PC-3 (cell line): ENCODE measurements around the gene GNAI2. TPM values are rescaled to one million over a fixed set of nuclear protein-coding genes. Genes with fewer than 3 reads are reported as not detected.

Experiments
- ATAC-seq: fragments of 200-7000 bp; cut with Tn5 transposase; 2 replicates; pipeline ENCODE4 v1.9.1; 2020; ENCODE audit warnings: mild to moderate bottlenecking, moderate library complexity
- BruUV-seq: library from RNA; stranded (reverse); fragments of 400-500 nt; replicated peaks from 2 replicates; lab custom pipeline; 2021; lab: Mats Ljungman, UMichigan
- CTCF ChIA-PET: fragments of 300-600 bp; sonication (Branson Sonifier 250); formaldehyde crosslinking; loops from one replicate; lab custom pipeline; 2022; ENCODE audit warnings: antibody characterized with exemption; lab: Charles Lee
- POLR2A ChIA-PET: fragments of 300-600 bp; sonication (Branson Sonifier 250); formaldehyde crosslinking; loops from one replicate; lab custom pipeline; 2022; ENCODE audit warnings: antibody characterized with exemption; ENCODE audit not compliant: unreplicated experiment; lab: Charles Lee
- DNase-seq: peaks from one replicate; pipeline ENCODE4 v3.0.0-alpha.2; 2015
- H2AFZ ChIP-seq: fragments of 300-600 bp; sonication (generic); 2 replicates; pipeline ENCODE4 v1.6.0; 2016; ENCODE audit warnings: antibody characterized with exemption, low read length
- H3F3A ChIP-seq: fragments of 300-600 bp; sonication (generic); one replicate; pipeline ENCODE4 v1.6.0; 2017; ENCODE audit warnings: antibody characterized with exemption, low read length, control low read depth, mild to moderate bottlenecking; ENCODE audit not compliant: unreplicated experiment
- H3K27ac ChIP-seq: fragments of 300-600 bp; sonication (generic); 2 replicates; pipeline ENCODE4 v1.5.1; 2016; ENCODE audit warnings: mild to moderate bottlenecking, low read length
- H3K27me3 ChIP-seq: fragments of 300-600 bp; sonication (generic); 2 replicates; pipeline ENCODE4 v1.6.1; 2016; ENCODE audit warnings: low read length, mixed read lengths
- H3K36me3 ChIP-seq: fragments of 300-600 bp; sonication (generic); 2 replicates; pipeline ENCODE4 v1.6.1; 2016; ENCODE audit warnings: low read depth, mixed run types, low read length, mixed read lengths
- H3K4me1 ChIP-seq: fragments of 300-600 bp; sonication (generic); 2 replicates; pipeline ENCODE4 v1.5.1; 2016; ENCODE audit warnings: low read length; ENCODE audit not compliant: insufficient read depth
- H3K4me2 ChIP-seq: fragments of 300-600 bp; sonication (generic); 2 replicates; pipeline ENCODE4 v1.6.0; 2016; ENCODE audit warnings: low read length
- H3K4me3 ChIP-seq: fragments of 300-600 bp; sonication (generic); 2 replicates; pipeline ENCODE4 v1.5.1; 2016; ENCODE audit warnings: mild to moderate bottlenecking, low read length, mixed read lengths
- H3K79me2 ChIP-seq: fragments of 300-600 bp; sonication (generic); 2 replicates; pipeline ENCODE4 v1.6.1; 2017; ENCODE audit warnings: low read length, mixed read lengths
- H3K9ac ChIP-seq: fragments of 300-600 bp; sonication (generic); 2 replicates; pipeline ENCODE4 v1.6.0; 2016; ENCODE audit warnings: mild to moderate bottlenecking, low read length
- H3K9me2 ChIP-seq: fragments of 300-600 bp; sonication (generic); replicated peaks from 2 replicates; pipeline ENCODE4 v1.6.1; 2016; ENCODE audit warnings: mixed run types, low read length, mixed read lengths
- H3K9me3 ChIP-seq: fragments of 300-600 bp; sonication (generic); 2 replicates; pipeline ENCODE4 v1.6.1; 2016; ENCODE audit warnings: low read length, mixed read lengths
- H4K20me1 ChIP-seq: fragments of 300-600 bp; sonication (generic); 2 replicates; pipeline ENCODE4 v1.6.1; 2016; ENCODE audit warnings: low read length, mixed read lengths
- CTCF ChIP-seq: fragments of 300-600 bp; sonication (generic); conservative IDR thresholded peaks from 2 replicates; pipeline ENCODE4 v1.5.1; 2017; ENCODE audit warnings: antibody characterized with exemption, low read depth, mild to moderate bottlenecking, low read length
- EZH2 ChIP-seq: fragments of 300-600 bp; sonication (generic); IDR thresholded peaks from one replicate; pipeline ENCODE4 v1.6.1; 2017; ENCODE audit warnings: antibody characterized with exemption, mild to moderate bottlenecking, low read length; ENCODE audit not compliant: unreplicated experiment
- EZH2phosphoT487 ChIP-seq: fragments of 300-600 bp; sonication (generic); IDR thresholded peaks from 2 replicates; pipeline ENCODE4 v1.6.1; 2018; ENCODE audit warnings: mild to moderate bottlenecking, antibody characterized with exemption, low read length, borderline replicate concordance
- intact Hi-C: fragments of 100-400 bp; cut with micrococcal nuclease; formaldehyde crosslinking; loops from 2 replicates; pipeline ENCODE4 v1.9.0; 2023
- total RNA-seq: library from RNA; depleted of rRNA; stranded (reverse); fragments of >200 nt; gene quantifications from 2 replicates; pipeline ENCODE4 v1.2.3, GENCODE V29; 2014

GNAI2 gene
- total RNA-seq, 1 experiment from 2014 or later: 221 TPM

DNA sequence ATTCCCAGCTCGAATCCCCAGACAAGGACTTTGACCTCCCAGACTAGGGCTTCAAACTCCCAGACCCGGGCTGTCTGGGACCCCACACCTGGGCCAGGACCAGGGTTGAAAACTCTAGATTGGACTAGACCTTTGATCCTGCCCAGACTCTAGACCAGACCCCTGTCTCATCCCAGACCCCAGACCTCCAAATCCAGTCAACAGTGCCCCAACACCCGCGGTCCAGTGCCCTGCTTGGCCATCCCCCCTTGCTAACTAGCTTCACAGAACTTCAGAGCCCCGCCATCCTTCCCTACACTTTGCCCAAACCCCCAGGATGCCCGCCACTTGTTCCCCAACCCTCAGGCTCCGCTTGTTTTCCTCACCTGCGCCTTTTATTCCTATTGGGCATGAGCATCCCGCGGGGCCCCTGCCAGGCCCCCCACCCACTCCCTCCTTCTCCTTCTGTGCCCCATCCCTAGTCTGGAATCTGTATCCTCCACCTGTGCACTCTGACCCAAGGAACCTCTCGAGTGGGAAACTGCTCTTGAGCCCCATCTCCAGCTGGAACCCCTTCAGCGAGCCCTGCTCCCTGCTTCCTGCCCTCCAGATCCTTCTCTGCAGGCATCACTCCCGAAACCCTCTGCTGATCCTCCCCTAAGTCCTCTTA is 604 bp downstream of the GNAI2 start:
- intact Hi-C loops: no loop called here

GRCh38 chr3:50237133-50237651 is 1.2 kb downstream of the GNAI2 start:
- Histone ChIP-seq H3K9me3 (no peaks in the 10 kb centered on the region), H3K4me2 (peak overlapping the region; percentile 98), H4K20me1 (peaks cover 42% of the 10 kb centered on the region), H3K27ac (peak overlapping the region; percentile 55), H3K36me3 (peaks cover 7% of the 10 kb centered on the region; the same call in 1 of the 2 replicates), H3K27me3 (no peaks in the 10 kb centered on the region), H3K9ac (peak overlapping the region; percentile 85), H3K79me2 (peaks cover 61% of the 10 kb centered on the region), H3K4me3 (peak overlapping the region; percentile 78), H3K4me1 (peaks cover 15% of the 10 kb centered on the region), H2AFZ (no peak overlapping the region), H3K9me2 (no peaks in the 10 kb centered on the region), H3F3A (peaks cover 5% of the 10 kb centered on the region)
- CTCF ChIA-PET: no interaction called here
- DNase-seq: peak; percentile 36
- peak; percentile 7; the same call in 1 of the 2 replicates for ATAC-seq
- TF ChIP-seq CTCF (no peak), EZH2 (no peak), EZH2phosphoT487 (no peak)
- POLR2A ChIA-PET: no interaction called here
- intact Hi-C loops: no loop called here
- BruUV-seq: no TSS peak

More for the DNA sequence above, 604 bp downstream of the GNAI2 start:
- Histone ChIP-seq H2AFZ (no peak overlapping the region), H3K27me3 (no peaks in the 10 kb centered on the region), H3K9me2 (no peaks in the 10 kb centered on the region), H3F3A (peaks cover 5% of the 10 kb centered on the region), H3K79me2 (peaks cover 56% of the 10 kb centered on the region), H4K20me1 (peaks cover 38% of the 10 kb centered on the region), H3K9ac (peak overlapping the region; percentile 85), H3K4me3 (peak overlapping the region; percentile 78), H3K27ac (peak overlapping the region; percentile 55; the same call in 1 of the 2 replicates), H3K4me1 (peaks cover 15% of the 10 kb centered on the region), H3K36me3 (peaks cover 7% of the 10 kb centered on the region; the same call in 1 of the 2 replicates), H3K9me3 (no peaks in the 10 kb centered on the region), H3K4me2 (peak overlapping the region; percentile 98)
- ATAC-seq: no peak
- no peak for DNase-seq
- TF ChIP-seq EZH2phosphoT487: no peak
- TF ChIP-seq EZH2: no peak
- no peak for TF ChIP-seq CTCF
- ChIA-PET CTCF (no interaction called here), POLR2A (no interaction called here)
- BruUV-seq: TSS peak; percentile 57
